NCI-H1417 treated with DMSO at 0.1 percent for 48 hours (cell line): ENCODE data around the gene SIPA1L2.

Source experiments
- DNase-seq: peaks from one replicate; lab custom pipeline; 2025; lab: John Stamatoyannopoulos, UW

Gene SIPA1L2

GRCh38 chr1:232589111-232589811 lies 40.7 kb downstream of the SIPA1L2 start:
- no peak for DNase-seq

- no peak for DNase-seq
These were observed 42.6 kb downstream of the SIPA1L2 start for GRCh38 chr1:232587141-232588008.

DNA sequence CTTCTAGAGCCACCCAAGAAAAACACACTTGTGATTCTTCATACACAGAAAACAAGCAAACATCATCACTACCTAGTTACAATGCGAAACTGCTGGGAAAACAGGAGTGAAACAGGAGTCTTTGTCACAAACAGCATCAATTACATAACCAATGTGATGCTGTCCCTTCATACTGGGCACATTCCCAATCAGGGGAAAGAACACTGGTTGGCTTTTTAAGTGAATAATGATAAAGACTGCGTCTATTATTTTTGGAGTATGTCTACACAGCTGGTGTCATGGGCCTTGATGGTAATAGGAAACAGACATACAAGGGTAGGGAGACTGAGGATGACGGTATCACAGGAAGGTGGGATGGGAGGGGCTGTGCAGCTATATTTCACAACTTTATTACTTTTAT lies 43.3 kb downstream of the SIPA1L2 start:
- no peak for DNase-seq

DNA sequence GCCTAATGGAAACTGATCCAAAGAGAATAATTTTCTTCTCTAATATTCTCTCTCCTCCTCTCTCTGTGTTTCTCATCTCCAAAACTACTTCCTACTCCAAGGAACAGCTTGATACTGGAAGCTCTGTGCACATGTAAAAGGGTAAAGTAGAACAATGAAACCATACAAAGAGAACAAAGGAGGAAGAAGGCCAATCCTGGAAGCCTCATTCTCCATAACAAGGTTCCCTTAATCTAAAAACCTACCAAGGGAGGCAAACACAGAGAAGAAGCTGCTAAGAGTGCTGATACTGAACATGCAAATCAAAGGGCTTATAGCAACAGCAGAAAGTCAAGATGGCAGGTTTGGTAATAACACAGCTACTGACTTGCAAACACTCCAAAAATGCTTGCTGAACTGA lies 44.4 kb downstream of the SIPA1L2 start:
- DNase-seq = no peak

- DNase-seq = no peak
These were observed 48.0 kb downstream of the SIPA1L2 start for GRCh38 chr1:232581932-232582331.
